ENCODE results near the gene MRPS34.

GRCh38 chr16:1773703-1774447, 941 bp upstream of the MRPS34 start:
- TF ChIP-seq CTCF (IDR thresholded peaks at IDR 0.05; ENCODE audit: poor library complexity) = no peak
- TF ChIP-seq EZH2 (IDR thresholded peaks at IDR 0.05; ENCODE audit: borderline replicate concordance) = no peak
- no peak for TF ChIP-seq EZH2phosphoT487 (IDR thresholded peaks at IDR 0.05; ENCODE audit: low read depth, severe bottlenecking, unreplicated experiment)

All from hepatocyte (in vitro differentiated cells).